Measurements from ENCODE around the gene NKG7. TPM values are rescaled to one million over a fixed set of nuclear protein-coding genes. Genes with fewer than 3 reads are reported as not detected.

NKG7 gene
- total RNA-seq, 1 donor from 2014 or later = 2.1 TPM

- no peak overlapping the region for H3K27ac Mint-ChIP-seq
- ChIA-PET POLR2A (interaction anchor here (0.7 kb wide), 1 partner anchor 10 kb away, joined by 3 read pairs; no protein-coding TSS in a partner anchor), CTCF (no interaction called here)
- peaks cover 7% of the 10 kb centered on the region for H3K4me1 Mint-ChIP-seq
- no peak overlapping the region for H3K4me3 Mint-ChIP-seq
- no peaks in the 10 kb centered on the region for H3K9me3 Mint-ChIP-seq
- DNase-seq = no peak
- ATAC-seq (ENCODE audit: low read depth) = no peak
- no peak for TF ChIP-seq CTCF (IDR thresholded peaks at IDR 0.05)
- no peaks in the 10 kb centered on the region for H3K27me3 Mint-ChIP-seq
- no peaks in the 10 kb centered on the region for H3K36me3 Mint-ChIP-seq (ENCODE audit: low read depth)
- intact Hi-C loops (cut with micrococcal nuclease) = no loop called here
Measured at GRCh38 chr19:51377422-51377821, 5.0 kb upstream of the NKG7 start.

GRCh38 chr19:51375504-51376221, 3.2 kb upstream of the NKG7 start:
- Mint-ChIP-seq H3K9me3 (no peaks in the 10 kb centered on the region), H3K4me3 (no peak overlapping the region), H3K36me3 (ENCODE audit: low read depth) (no peaks in the 10 kb centered on the region), H3K27ac (no peak overlapping the region), H3K27me3 (no peaks in the 10 kb centered on the region), H3K4me1 (peaks cover 7% of the 10 kb centered on the region)
- ChIA-PET CTCF (no interaction called here), POLR2A (no interaction called here)
- DNase-seq (no peak), ATAC-seq (ENCODE audit: low read depth) (no peak)
- no peak for TF ChIP-seq CTCF (IDR thresholded peaks at IDR 0.05)
- intact Hi-C loops (cut with micrococcal nuclease) = no loop called here

DNA sequence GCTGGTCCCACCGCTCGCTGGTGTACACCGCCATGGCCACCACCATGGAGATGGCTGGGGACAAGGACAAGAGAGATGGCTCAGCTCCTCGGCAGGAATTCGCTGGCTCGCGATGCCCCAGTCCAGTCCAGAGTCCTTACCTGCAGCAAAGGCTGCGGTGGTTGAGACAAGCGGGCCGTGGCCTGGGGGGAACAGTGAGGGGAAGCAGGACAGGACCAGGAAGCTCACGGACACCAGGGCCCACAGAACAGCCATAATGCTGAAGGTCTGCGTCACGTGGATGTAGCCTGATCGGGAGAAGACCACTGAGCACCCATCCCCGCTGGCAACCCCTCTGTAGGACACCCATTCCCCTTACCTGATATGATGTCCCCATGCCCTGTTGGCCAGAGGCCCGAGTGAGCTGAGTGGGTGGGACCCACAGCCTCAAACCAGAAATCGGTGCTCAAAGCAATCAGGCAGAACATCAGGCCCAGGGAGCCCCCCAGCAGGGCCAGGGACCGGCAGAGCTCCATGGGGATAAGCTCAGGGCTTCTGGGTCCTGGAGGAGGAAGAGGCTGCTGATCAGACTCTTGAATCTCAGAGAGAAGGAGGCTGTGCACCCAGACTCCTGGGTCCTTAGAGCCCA, 319 bp downstream of the NKG7 start:
- Mint-ChIP-seq H3K27ac (peak overlapping the region; percentile 47), H3K36me3 (ENCODE audit: low read depth) (no peaks in the 10 kb centered on the region), H3K27me3 (no peaks in the 10 kb centered on the region), H3K9me3 (no peaks in the 10 kb centered on the region), H3K4me3 (no peak overlapping the region), H3K4me1 (peaks cover 12% of the 10 kb centered on the region)
- intact Hi-C loops (cut with micrococcal nuclease) = no loop called here
- TF ChIP-seq CTCF (IDR thresholded peaks at IDR 0.05) = no peak
- CTCF ChIA-PET = interaction anchor here (0.6 kb wide), 1 partner anchor 32 kb away, joined by 3 read pairs; no protein-coding TSS in a partner anchor
- no peak for ATAC-seq (ENCODE audit: low read depth)
- POLR2A ChIA-PET = interaction anchor here (1.0 kb wide), 1 partner anchor 33 kb away, joined by 3 read pairs; no protein-coding TSS in a partner anchor
- DNase-seq = no peak

DNA sequence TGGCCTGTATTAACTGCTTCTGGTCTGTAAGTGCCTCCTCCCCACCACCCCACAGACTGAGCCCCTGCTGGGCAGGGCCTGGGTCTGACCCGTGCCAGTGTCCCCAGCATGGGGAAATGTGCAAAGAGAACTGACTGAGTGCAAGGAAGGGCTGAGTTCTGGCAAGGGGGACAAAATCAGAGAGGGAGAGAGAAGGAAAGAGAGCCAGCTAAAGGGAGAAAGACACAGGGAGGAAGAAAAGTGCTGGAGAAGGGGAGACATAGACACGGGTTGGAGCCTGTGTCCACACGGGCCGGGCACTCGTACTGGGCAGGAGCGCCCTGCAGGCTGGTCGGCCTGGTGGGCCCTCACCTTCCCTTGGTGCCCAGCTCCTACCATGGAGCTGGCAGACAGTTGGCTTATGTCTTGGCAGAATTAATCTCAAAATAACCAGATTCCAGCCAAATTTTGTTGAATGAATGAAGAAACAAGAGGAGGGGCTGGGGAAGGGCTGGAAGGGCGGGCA, 1.2 kb downstream of the NKG7 start:
- CTCF ChIA-PET = interaction anchor here (0.6 kb wide), 1 partner anchor 31 kb away, joined by 3 read pairs; no protein-coding TSS in a partner anchor
- Mint-ChIP-seq H3K4me1 (peaks cover 15% of the 10 kb centered on the region), H3K27ac (no peak overlapping the region), H3K36me3 (ENCODE audit: low read depth) (peaks cover 7% of the 10 kb centered on the region), H3K9me3 (no peaks in the 10 kb centered on the region), H3K27me3 (no peaks in the 10 kb centered on the region), H3K4me3 (no peak overlapping the region)
- POLR2A ChIA-PET = interaction anchor here (0.5 kb wide), 1 partner anchor 881 kb away, joined by 3 read pairs; no protein-coding TSS in a partner anchor
- DNase-seq (no peak), ATAC-seq (ENCODE audit: low read depth) (no peak)
- no peak for TF ChIP-seq CTCF (IDR thresholded peaks at IDR 0.05)
- intact Hi-C loops (cut with micrococcal nuclease) = no loop called here

- H3K36me3 Mint-ChIP-seq (ENCODE audit: low read depth) = peaks cover 12% of the 10 kb centered on the region
- H3K27me3 Mint-ChIP-seq = no peaks in the 10 kb centered on the region
- peak overlapping the region; percentile 1 for H3K4me3 Mint-ChIP-seq
- H3K4me1 Mint-ChIP-seq = peaks cover 23% of the 10 kb centered on the region
- H3K9me3 Mint-ChIP-seq = no peaks in the 10 kb centered on the region
- CTCF ChIA-PET = no interaction called here
- intact Hi-C loops (cut with micrococcal nuclease) = no loop called here
- no peak for TF ChIP-seq CTCF (IDR thresholded peaks at IDR 0.05)
- no peak overlapping the region for H3K27ac Mint-ChIP-seq
- DNase-seq (no peak), ATAC-seq (ENCODE audit: low read depth) (no peak)
- POLR2A ChIA-PET = interaction anchor here (0.7 kb wide), 1 partner anchor 47 kb away, joined by 3 read pairs; the partner anchor contains the start of gene SIGLEC10
Measured at GRCh38 chr19:51370230-51370629, 2.2 kb downstream of the NKG7 start.
